ENCODE results near the gene GCNT2.
"Not testable (repeated sequence)": the region's sequence is repeated elsewhere in the genome, so short reads cannot be mapped to it uniquely, and the experiment has no call there.

GCNT2 gene

DNA sequence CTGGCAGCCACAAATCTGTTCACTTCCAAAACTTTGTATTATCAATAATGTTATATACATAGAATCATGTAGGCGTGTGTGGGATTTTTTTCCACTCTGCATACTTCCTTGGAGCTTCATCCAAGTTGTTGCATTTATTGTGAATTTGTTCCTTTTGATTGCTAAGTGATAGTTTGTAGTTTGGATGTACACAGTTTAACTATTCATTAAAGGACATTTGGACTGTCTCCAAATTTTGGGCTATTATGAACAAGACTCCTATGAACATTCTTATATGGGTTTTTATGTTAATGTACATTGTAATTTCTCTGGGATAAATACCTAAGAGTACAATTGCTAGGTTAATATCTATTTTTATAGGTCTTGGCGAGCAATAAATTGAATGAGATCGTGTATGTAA lies 36.2 kb upstream of the GCNT2 start:
- no peak overlapping the region for H3K4me3 ChIP-seq (ENCODE audit: low read length)
- DNase-seq (ENCODE audit: low read depth) = no peak
- TF ChIP-seq, protein P1, sequence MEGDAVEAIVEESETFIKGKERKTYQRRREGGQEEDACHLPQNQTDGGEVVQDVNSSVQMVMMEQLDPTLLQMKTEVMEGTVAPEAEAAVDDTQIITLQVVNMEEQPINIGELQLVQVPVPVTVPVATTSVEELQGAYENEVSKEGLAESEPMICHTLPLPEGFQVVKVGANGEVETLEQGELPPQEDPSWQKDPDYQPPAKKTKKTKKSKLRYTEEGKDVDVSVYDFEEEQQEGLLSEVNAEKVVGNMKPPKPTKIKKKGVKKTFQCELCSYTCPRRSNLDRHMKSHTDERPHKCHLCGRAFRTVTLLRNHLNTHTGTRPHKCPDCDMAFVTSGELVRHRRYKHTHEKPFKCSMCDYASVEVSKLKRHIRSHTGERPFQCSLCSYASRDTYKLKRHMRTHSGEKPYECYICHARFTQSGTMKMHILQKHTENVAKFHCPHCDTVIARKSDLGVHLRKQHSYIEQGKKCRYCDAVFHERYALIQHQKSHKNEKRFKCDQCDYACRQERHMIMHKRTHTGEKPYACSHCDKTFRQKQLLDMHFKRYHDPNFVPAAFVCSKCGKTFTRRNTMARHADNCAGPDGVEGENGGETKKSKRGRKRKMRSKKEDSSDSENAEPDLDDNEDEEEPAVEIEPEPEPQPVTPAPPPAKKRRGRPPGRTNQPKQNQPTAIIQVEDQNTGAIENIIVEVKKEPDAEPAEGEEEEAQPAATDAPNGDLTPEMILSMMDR (IDR thresholded peaks at IDR 0.05; ENCODE audit: insufficient read depth, low read depth, low read length, missing control alignments) = no peak

DNA sequence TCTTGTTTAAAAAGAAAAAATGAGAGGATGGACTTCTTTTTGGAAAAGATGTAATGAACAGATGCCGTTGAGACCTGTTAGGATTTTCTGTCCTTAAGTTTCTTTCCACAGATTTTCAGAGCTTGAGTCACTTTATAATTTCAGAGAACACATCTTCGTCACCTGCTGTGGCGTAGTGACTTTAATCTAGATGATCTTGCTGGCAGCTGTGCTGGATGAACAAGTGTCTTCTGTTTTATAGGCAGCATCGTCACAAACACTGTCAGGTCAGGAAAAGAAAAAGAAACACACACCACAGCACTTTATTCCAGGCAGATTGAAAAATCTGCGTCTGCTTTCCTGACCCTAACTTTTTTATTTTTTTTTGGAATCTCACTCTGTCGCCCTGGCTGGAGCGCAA lies 35.7 kb upstream of the GCNT2 start:
- no peak for DNase-seq (ENCODE audit: low read depth)
- no peak overlapping the region for H3K4me3 ChIP-seq (ENCODE audit: low read length)
- TF ChIP-seq, protein P1 (IDR thresholded peaks at IDR 0.05; ENCODE audit: insufficient read depth, low read depth, low read length, missing control alignments) = no peak

GRCh38 chr6:10486215-10486614 lies 34.9 kb upstream of the GCNT2 start:
- TF ChIP-seq, protein P1 (IDR thresholded peaks at IDR 0.05; ENCODE audit: insufficient read depth, low read depth, low read length, missing control alignments) = no peak
- H3K4me3 ChIP-seq (ENCODE audit: low read length) = no peak overlapping the region
- DNase-seq (ENCODE audit: low read depth) = no peak

DNA sequence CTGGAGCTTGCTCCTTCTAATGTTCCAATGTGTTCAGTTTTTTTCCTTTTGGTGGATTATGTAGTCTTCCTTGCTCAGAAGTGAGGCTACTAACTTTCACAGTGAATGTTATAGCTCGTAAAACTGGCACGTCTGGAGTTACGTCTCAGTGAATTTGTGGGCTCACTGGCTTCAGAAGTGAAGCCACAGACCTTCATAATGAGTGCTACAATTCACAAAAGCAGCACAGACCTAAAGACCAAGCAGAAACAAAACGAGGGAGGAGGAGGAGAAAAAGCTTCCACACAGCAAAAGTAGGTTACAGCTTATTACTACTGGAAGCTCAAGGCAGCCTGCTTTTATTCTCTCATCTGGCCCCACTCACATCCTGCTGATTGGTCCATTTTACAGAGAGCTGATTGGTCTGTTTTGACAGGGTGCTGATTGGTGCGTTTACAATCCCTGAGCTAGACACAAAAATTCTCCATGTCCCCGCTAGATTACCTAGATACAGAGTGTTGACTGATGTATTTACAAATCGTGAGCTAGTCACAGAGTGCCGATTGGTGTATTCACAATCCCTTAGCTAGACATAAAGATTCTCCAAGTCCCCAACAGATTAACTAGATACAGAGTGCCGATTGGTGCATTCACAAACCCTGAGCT lies 34.1 kb upstream of the GCNT2 start:
- not testable (repeated sequence) for H3K4me3 ChIP-seq (ENCODE audit: low read length)

DNA sequence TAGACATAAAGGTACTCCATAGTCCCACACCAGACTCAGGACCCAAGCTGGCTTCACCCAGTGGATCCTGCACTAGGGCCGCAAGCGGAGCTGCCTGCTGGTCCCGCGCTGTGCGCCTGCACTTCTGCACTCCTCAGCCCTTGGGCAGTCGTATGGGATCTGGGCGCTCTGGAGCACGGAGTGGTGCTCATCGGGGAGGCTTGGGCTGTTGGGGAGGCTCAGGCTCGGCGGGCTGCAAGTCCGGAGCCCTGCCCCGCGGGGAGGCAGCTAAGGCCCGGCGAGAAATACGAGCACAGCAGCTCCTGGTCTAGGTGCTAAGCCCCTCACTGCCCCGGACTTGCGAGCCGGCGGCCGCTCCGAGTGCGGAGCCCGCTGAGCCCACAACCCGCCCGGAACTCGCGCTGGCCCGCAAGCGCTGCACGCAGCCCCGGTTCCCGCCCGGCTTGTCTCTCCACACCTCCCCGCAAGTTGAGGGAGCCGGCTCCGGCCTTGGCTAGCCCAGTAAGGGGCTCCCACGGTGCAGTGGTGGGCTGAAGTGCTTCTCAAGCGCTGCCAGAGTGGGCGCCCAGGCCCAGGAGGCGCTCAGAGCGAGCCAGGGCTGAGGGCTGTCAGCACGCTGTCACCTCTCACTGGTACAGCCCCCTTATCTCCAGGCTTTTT lies 33.4 kb upstream of the GCNT2 start:
- TF ChIP-seq, protein P1 (IDR thresholded peaks at IDR 0.05; ENCODE audit: insufficient read depth, low read depth, low read length, missing control alignments) = no peak
- H3K4me3 ChIP-seq (ENCODE audit: low read length) = no peak overlapping the region
- DNase-seq (ENCODE audit: low read depth) = no peak

More for the DNA sequence above, 34.1 kb upstream of the GCNT2 start:
- DNase-seq (ENCODE audit: low read depth) = not testable (repeated sequence)

GRCh38 chr6:10491463-10491862 lies 29.7 kb upstream of the GCNT2 start:
- TF ChIP-seq, protein P1 (IDR thresholded peaks at IDR 0.05; ENCODE audit: insufficient read depth, low read depth, low read length, missing control alignments) = no peak
- DNase-seq (ENCODE audit: low read depth) = no peak
- no peak overlapping the region for H3K4me3 ChIP-seq (ENCODE audit: low read length)

DNA sequence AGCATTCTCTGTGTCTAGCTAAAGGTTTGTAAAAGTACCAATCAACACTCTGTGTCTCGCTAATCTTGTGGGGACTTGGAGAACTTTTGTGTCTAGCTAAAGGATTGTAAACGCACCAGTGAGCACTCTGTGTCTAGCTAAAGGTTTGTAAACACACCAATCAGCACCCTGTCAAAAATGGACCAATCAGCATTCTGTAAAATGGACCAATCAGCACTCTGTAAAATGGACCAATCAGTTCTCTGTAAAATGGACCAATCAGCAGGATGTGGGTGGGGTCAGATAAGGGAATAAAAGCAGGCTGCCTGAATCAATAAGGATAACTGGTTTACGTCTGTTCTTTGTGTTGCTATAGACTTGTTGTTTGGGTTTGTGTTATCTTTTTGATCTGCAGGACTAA lies 29.2 kb upstream of the GCNT2 start:
- not testable (repeated sequence) for H3K4me3 ChIP-seq (ENCODE audit: low read length); DNase-seq (ENCODE audit: low read depth)

- TF ChIP-seq, protein P1 (IDR thresholded peaks at IDR 0.05; ENCODE audit: insufficient read depth, low read depth, low read length, missing control alignments) = no peak
- H3K4me3 ChIP-seq (ENCODE audit: low read length) = no peak overlapping the region
- no peak for DNase-seq (ENCODE audit: low read depth)
These were observed 26.1 kb upstream of the GCNT2 start for GRCh38 chr6:10495029-10495428.

Data from epithelial cell of esophagus (primary cell).